SK-N-SH (cell line): ENCODE data around the gene MYBBP1A. TPM values are rescaled to one million over a fixed set of nuclear protein-coding genes. Genes with fewer than 3 reads are reported as not detected.

Experiments used
- CTCF ChIA-PET: fragments of 300-600, 350-600 bp; formaldehyde crosslinking; extraction: SDS; loops from one replicate; lab custom pipeline; 2021; lab: Yijun Ruan, JAX
- POLR2A ChIA-PET: fragments of 350-600 bp; sonication (Branson Sonifier 250); formaldehyde crosslinking; extraction: SDS; loops from one replicate; lab custom pipeline; 2020; ENCODE audit warnings: antibody characterized with exemption, inconsistent platforms; lab: Yijun Ruan, JAX
- DNase-seq: peaks from one replicate; pipeline ENCODE4 v3.0.0; 2012
- H2AFZ ChIP-seq: fragments of 200-600 bp; sonication (generic); 2 replicates; pipeline ENCODE4 v1.8.1; 2016; ENCODE audit warnings: antibody characterized with exemption, mild to moderate bottlenecking, low read depth
- H3F3A ChIP-seq: fragments of 200-600 bp; sonication (generic); replicated peaks from 2 replicates; pipeline ENCODE3; 2016; ENCODE audit warnings: antibody characterized with exemption, mild to moderate bottlenecking; ENCODE audit not compliant: insufficient read depth
- H3K27ac ChIP-seq, 2 experiments: fragments of 200-500 bp in 1 of 2; fragments of 200-600 bp in 1 of 2; sonication (Bioruptor generic) in 1 of 2; sonication (generic), shearing (Covaris generic) in 1 of 2; 2 replicates each; pipeline versions ENCODE4 v1.5.1 to v1.6.1; 2014 to 2016; ENCODE audit warnings: low read depth in 2 of 2, inconsistent platforms in 1 of 2, low read length in 1 of 2, mild to moderate bottlenecking in 1 of 2, mixed read lengths in 1 of 2
- H3K27me3 ChIP-seq: fragments of 200-600 bp; sonication (generic), shearing (Covaris generic); 2 replicates; pipeline ENCODE4 v1.6.1; 2016; ENCODE audit warnings: mixed run types; ENCODE audit not compliant: insufficient read depth
- H3K36me3 ChIP-seq, 2 experiments: fragments of 200-500 bp in 1 of 2; fragments of 200-600 bp in 1 of 2; sonication (Bioruptor generic) in 1 of 2; sonication (generic) in 1 of 2; replicated peaks in 1 of 2; 2 replicates each; pipeline versions ENCODE3 to v1.5.1; 2014 to 2016; ENCODE audit warnings: low read length in 1 of 2, mild to moderate bottlenecking in 1 of 2; ENCODE audit not compliant: insufficient read depth in 2 of 2, control insufficient read depth in 1 of 2
- H3K4me1 ChIP-seq, 2 experiments: fragments of 200-500 bp in 1 of 2; fragments of 200-600 bp in 1 of 2; sonication (Bioruptor generic) in 1 of 2; sonication (generic), shearing (Covaris generic) in 1 of 2; 2 replicates each; pipeline versions ENCODE4 v1.5.1 to v1.6.1; 2014 to 2016; ENCODE audit warnings: low read depth in 1 of 2, low read length in 1 of 2, mixed run types in 1 of 2; ENCODE audit not compliant: insufficient read depth in 2 of 2, control insufficient read depth in 1 of 2
- H3K4me2 ChIP-seq: fragments of 200-600 bp; sonication (generic), shearing (Covaris generic); 2 replicates; pipeline ENCODE4 v1.6.1; 2017; ENCODE audit warnings: mixed run types
- H3K4me3 ChIP-seq, 2 experiments: fragments of 200-500 bp in 1 of 2; fragments of 200-600 bp in 1 of 2; sonication (Bioruptor generic) in 1 of 2; sonication (generic), shearing (Covaris generic) in 1 of 2; 2 replicates each; pipeline versions ENCODE4 v1.5.1 to v1.8.1; 2014 to 2016; ENCODE audit warnings: low read depth in 2 of 2, inconsistent platforms in 1 of 2, low read length in 1 of 2, mild to moderate bottlenecking in 1 of 2, mixed read lengths in 1 of 2, moderate library complexity in 1 of 2
- H3K79me2 ChIP-seq: fragments of 200-600 bp; sonication (generic); 2 replicates; pipeline ENCODE4 v1.8.1; 2017; ENCODE audit warnings: mild to moderate bottlenecking; ENCODE audit not compliant: insufficient read depth
- H3K9ac ChIP-seq: fragments of 200-600 bp; sonication (generic); 2 replicates; pipeline ENCODE4 v1.6.1; 2017; ENCODE audit warnings: mixed run types
- H3K9me2 ChIP-seq: fragments of 200-600 bp; sonication (generic); 2 replicates; pipeline ENCODE4 v1.6.1; 2017; ENCODE audit warnings: mixed run types
- H3K9me3 ChIP-seq: fragments of 200-600 bp; sonication (generic); 2 replicates; pipeline ENCODE4 v1.6.1; 2017; ENCODE audit warnings: mixed run types, mild to moderate bottlenecking, moderate library complexity
- H4K20me1 ChIP-seq: fragments of 200-600 bp; sonication (generic); 2 replicates; pipeline ENCODE4 v1.6.1; 2017; ENCODE audit warnings: mild to moderate bottlenecking, mixed run types; ENCODE audit not compliant: insufficient read depth
- CHD2 ChIP-seq: fragments of 150-350 bp; IDR thresholded peaks from 2 replicates; pipeline ENCODE4 v1.6.1; 2018; ENCODE audit warnings: low read length; ENCODE audit not compliant: partially characterized antibody
- EZH2phosphoT487 ChIP-seq: fragments of 200-600 bp; sonication (generic); IDR thresholded peaks from 2 replicates; pipeline ENCODE4 v1.6.1; 2017; ENCODE audit warnings: low read depth, mixed run types, mild to moderate bottlenecking, antibody characterized with exemption, moderate library complexity, borderline replicate concordance
- FOSL2 ChIP-seq: IDR thresholded peaks from 2 replicates; pipeline ENCODE4 v1.4.0; 2012; ENCODE audit warnings: low read depth, mild to moderate bottlenecking, moderate library complexity, borderline replicate concordance
- FOXJ3 ChIP-seq: sonication (generic); formaldehyde crosslinking; IDR thresholded peaks from 2 replicates; pipeline ENCODE4 v1.5.1; 2020; ENCODE audit warnings: mild to moderate bottlenecking, missing genetic modification reagents
- FOXM1 ChIP-seq: IDR thresholded peaks from 2 replicates; pipeline ENCODE4 v1.4.0; 2012; ENCODE audit warnings: low read depth, mild to moderate bottlenecking
- GABPA ChIP-seq: IDR thresholded peaks from 2 replicates; pipeline ENCODE4 v1.4.0; 2012; ENCODE audit warnings: low read depth, mild to moderate bottlenecking
- IRF3 ChIP-seq: fragments of 150-350 bp; IDR thresholded peaks from 2 replicates; pipeline ENCODE4 v1.6.1; 2016; ENCODE audit warnings: mild to moderate bottlenecking, low read depth, low read length
- JUND ChIP-seq: IDR thresholded peaks from 2 replicates; pipeline ENCODE4 v1.4.0; 2012
- MEF2A ChIP-seq: IDR thresholded peaks from 2 replicates; pipeline ENCODE4 v1.4.0; 2012; ENCODE audit warnings: low read depth, borderline replicate concordance
- MXI1 ChIP-seq: IDR thresholded peaks from 2 replicates; pipeline ENCODE4 v1.6.1; 2012; ENCODE audit warnings: mild to moderate bottlenecking, low read depth, low read length, improper control_type of control experiment
- NFIC ChIP-seq: IDR thresholded peaks from 2 replicates; pipeline ENCODE4 v1.4.0; 2012; ENCODE audit warnings: borderline replicate concordance
- NRF1 ChIP-seq: IDR thresholded peaks from 2 replicates; pipeline ENCODE4 v1.6.1; 2012; ENCODE audit warnings: low read depth, mild to moderate bottlenecking, low read length
- POLR2AphosphoS5 ChIP-seq: IDR thresholded peaks from 2 replicates; pipeline ENCODE4 v1.6.1; 2012; ENCODE audit warnings: low read depth, low read length
- RXRA ChIP-seq: IDR thresholded peaks from 2 replicates; pipeline ENCODE4 v1.4.0; 2012; ENCODE audit warnings: low read depth, mild to moderate bottlenecking, borderline replicate concordance
- SIN3A ChIP-seq: IDR thresholded peaks from 2 replicates; pipeline ENCODE4 v1.6.1; 2012; ENCODE audit warnings: low read depth, mild to moderate bottlenecking, low read length, moderate library complexity, borderline replicate concordance
- SMC3 ChIP-seq: IDR thresholded peaks from 2 replicates; pipeline ENCODE4 v1.6.1; 2012; ENCODE audit warnings: low read depth, low read length, improper control_type of control experiment
- TCF12 ChIP-seq: IDR thresholded peaks from 2 replicates; pipeline ENCODE4 v1.4.0; 2012
- YY1 ChIP-seq: IDR thresholded peaks from 2 replicates; pipeline ENCODE4 v1.4.0; 2012; ENCODE audit warnings: low read depth, mild to moderate bottlenecking
- WGBS: methylation state at CpG from one replicate; pipeline ENCODE4 v1.1.6; 2017; ENCODE audit warnings: low lambda C conversion rate; 5-methylcytosine and 5-hydroxymethylcytosine counted together
- polyA plus RNA-seq, 3 experiments: library from polyadenylated mRNA; depleted of rRNA; stranded (reverse); fragments of >200 nt; gene quantifications; 2 replicates each; pipeline ENCODE4 v1.2.3, GENCODE V29; 2012
- TF ChIP-seq, protein P1 (sequence below): IDR thresholded peaks from 2 replicates; pipeline ENCODE4 v1.6.1; 2012; ENCODE audit warnings: mild to moderate bottlenecking, low read depth, low read length, moderate library complexity

Gene MYBBP1A
- polyA plus RNA-seq, 1 of the 3 experiments (the other 2 are of a cell fraction): 93.0 TPM

GRCh38 chr17:4520894-4521600 lies 34.1 kb downstream of the MYBBP1A start:
- 80% methylated on average over 8 of the region's 8 CpGs for WGBS
- Histone ChIP-seq H3F3A (no peaks in the 10 kb centered on the region), H3K4me3 (no peak overlapping the region), H3K27me3 (no peaks in the 10 kb centered on the region), H2AFZ (no peak overlapping the region), H3K4me1 (no peaks in the 10 kb centered on the region; a peak in 1 of 4 replicates), H3K36me3 (no peaks in the 10 kb centered on the region), H3K9ac (no peak overlapping the region), H3K4me2 (no peak overlapping the region), H4K20me1 (no peaks in the 10 kb centered on the region), H3K79me2 (no peaks in the 10 kb centered on the region), H3K27ac (no peak overlapping the region), H3K9me3 (no peaks in the 10 kb centered on the region), H3K9me2 (no peaks in the 10 kb centered on the region)
- ChIA-PET CTCF (no interaction called here), POLR2A (no interaction called here)
- TF ChIP-seq NFIC (no peak), POLR2AphosphoS5 (no peak), RXRA (no peak), SIN3A (no peak), EZH2phosphoT487 (no peak), JUND (no peak), IRF3 (no peak), FOSL2 (no peak), NRF1 (no peak), CHD2 (no peak), SMC3 (no peak), GABPA (no peak), FOXJ3 (CRISPR knock-in tag) (no peak), TCF12 (no peak), MXI1 (no peak), FOXM1 (no peak), MEF2A (no peak), YY1 (no peak)
- TF ChIP-seq, protein P1, sequence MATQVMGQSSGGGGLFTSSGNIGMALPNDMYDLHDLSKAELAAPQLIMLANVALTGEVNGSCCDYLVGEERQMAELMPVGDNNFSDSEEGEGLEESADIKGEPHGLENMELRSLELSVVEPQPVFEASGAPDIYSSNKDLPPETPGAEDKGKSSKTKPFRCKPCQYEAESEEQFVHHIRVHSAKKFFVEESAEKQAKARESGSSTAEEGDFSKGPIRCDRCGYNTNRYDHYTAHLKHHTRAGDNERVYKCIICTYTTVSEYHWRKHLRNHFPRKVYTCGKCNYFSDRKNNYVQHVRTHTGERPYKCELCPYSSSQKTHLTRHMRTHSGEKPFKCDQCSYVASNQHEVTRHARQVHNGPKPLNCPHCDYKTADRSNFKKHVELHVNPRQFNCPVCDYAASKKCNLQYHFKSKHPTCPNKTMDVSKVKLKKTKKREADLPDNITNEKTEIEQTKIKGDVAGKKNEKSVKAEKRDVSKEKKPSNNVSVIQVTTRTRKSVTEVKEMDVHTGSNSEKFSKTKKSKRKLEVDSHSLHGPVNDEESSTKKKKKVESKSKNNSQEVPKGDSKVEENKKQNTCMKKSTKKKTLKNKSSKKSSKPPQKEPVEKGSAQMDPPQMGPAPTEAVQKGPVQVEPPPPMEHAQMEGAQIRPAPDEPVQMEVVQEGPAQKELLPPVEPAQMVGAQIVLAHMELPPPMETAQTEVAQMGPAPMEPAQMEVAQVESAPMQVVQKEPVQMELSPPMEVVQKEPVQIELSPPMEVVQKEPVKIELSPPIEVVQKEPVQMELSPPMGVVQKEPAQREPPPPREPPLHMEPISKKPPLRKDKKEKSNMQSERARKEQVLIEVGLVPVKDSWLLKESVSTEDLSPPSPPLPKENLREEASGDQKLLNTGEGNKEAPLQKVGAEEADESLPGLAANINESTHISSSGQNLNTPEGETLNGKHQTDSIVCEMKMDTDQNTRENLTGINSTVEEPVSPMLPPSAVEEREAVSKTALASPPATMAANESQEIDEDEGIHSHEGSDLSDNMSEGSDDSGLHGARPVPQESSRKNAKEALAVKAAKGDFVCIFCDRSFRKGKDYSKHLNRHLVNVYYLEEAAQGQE: no peak
- no peak for DNase-seq
